HUES6 (cell line): Measurements from ENCODE around the gene SAYSD1.

Experiments
- H3K27ac ChIP-seq: 2 replicates; pipeline ENCODE4 v1.7.0; 2013; ENCODE audit warnings: low read depth, mild to moderate bottlenecking, low read length, inconsistent platforms
- H3K27me3 ChIP-seq: 2 replicates; pipeline ENCODE4 v1.6.1; 2013; ENCODE audit warnings: low read length; ENCODE audit not compliant: control insufficient read depth, insufficient read depth
- H3K36me3 ChIP-seq: 2 replicates; pipeline ENCODE4 v1.6.1; 2013; ENCODE audit warnings: low read length; ENCODE audit not compliant: control insufficient read depth, insufficient read depth
- H3K4me1 ChIP-seq: 2 replicates; pipeline ENCODE4 v1.6.1; 2013; ENCODE audit warnings: low read length; ENCODE audit not compliant: control insufficient read depth, insufficient read depth
- H3K4me3 ChIP-seq: 2 replicates; pipeline ENCODE4 v1.5.1; 2013; ENCODE audit warnings: low read depth, low read length
- H3K9ac ChIP-seq: one replicate; pipeline ENCODE4 v1.6.1; 2013; ENCODE audit warnings: mild to moderate bottlenecking, low read length
- H3K9me3 ChIP-seq: 2 replicates; pipeline ENCODE4 v1.6.1; 2013; ENCODE audit warnings: low read depth, low read length; ENCODE audit not compliant: control insufficient read depth, insufficient read depth

The SAYSD1 gene

DNA sequence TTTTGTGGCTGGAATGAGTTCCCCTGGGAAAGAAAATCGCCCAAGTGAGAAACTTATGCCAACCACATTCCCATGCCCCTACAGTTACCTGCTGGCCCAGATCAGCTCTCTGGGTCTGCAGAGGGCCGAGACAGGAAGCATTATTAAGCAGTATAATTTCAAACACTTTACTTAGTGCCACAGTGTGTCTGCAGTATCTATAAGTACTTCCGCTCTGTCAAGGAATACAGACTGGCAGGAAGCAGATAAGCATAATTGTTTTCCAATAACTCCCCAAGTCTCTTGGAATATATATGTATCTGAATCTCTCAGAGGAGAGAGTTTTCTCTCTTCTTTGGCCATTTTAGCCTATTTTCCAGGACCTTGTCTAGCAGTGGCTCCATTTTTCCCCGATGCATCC lies 24.9 kb downstream of the SAYSD1 start:
- no peaks in the 10 kb centered on the region for H3K36me3 ChIP-seq
- no peak overlapping the region for H3K9ac ChIP-seq
- H3K9me3 ChIP-seq: no peaks in the 10 kb centered on the region
- H3K27ac ChIP-seq: no peak overlapping the region
- H3K4me3 ChIP-seq: no peak overlapping the region
- peaks cover 15% of the 10 kb centered on the region for H3K4me1 ChIP-seq
- no peaks in the 10 kb centered on the region; the same call in 1 of the 2 replicates for H3K27me3 ChIP-seq

DNA sequence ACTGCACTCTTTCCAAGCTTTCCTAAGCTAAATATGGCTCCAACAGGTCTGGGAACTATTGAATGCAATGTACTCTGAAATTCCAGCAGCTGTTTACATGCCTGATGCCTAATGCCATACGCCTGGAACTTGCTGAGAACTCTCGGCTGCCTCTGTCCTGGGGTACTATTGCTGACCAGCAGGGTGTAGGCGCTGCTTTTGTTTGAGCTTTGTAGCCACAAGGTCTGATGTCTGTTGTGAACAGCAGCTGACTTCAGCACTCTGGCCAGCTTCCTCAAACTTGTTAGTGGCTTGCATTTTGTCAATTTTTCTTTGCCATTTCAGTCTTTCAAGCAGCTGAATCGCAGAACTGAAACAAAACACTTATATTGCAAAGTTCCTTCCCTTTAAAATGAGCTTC lies 26.7 kb downstream of the SAYSD1 start:
- Histone ChIP-seq H3K9ac (no peak overlapping the region), H3K4me3 (no peak overlapping the region), H3K36me3 (no peaks in the 10 kb centered on the region), H3K27me3 (no peaks in the 10 kb centered on the region; the same call in 1 of the 2 replicates), H3K4me1 (peaks cover 15% of the 10 kb centered on the region), H3K27ac (no peak overlapping the region), H3K9me3 (no peaks in the 10 kb centered on the region)

DNA sequence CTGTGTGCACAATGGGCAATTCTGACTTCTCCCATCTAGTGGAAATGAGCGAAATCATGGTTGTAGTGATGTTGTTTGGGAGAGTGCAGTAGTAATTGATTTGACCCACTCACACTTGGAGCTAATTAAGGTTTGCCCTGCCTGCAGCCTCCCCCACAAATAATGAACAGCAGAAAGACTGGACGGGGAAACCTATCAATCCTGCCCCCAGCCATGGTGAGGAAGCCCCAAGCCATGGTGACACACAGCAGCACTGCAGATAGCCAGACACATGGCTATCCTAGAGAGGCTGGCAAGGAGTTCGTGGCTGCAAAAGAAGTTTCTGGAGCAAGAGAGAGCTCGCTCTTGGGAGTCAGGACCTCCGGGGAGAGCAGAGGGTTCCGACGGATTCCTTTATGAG lies 27.8 kb downstream of the SAYSD1 start:
- Histone ChIP-seq H3K27me3 (no peaks in the 10 kb centered on the region; the same call in 1 of the 2 replicates), H3K4me3 (no peak overlapping the region), H3K9ac (no peak overlapping the region), H3K4me1 (peaks cover 14% of the 10 kb centered on the region), H3K9me3 (no peaks in the 10 kb centered on the region), H3K27ac (no peak overlapping the region), H3K36me3 (no peaks in the 10 kb centered on the region)

DNA sequence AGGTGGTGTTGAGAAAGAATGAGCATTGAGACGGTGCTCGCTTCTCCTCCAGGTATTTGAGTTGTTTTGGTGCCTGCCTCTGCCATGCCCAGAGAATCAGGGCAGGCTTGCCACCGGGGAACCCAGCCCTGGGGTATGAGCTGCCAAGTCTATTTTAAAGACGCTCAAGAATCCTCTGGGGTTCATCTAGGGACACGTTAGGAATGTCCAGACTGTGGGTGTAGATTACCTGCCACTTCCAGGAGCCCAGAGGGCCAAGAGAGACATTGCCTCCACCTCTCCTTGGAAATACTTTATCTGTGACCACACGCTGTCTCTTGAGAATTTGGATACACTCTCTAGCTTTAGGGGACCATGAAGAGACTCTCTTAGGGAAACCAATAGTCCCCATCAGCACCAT lies 28.3 kb downstream of the SAYSD1 start:
- H3K27me3 ChIP-seq: no peaks in the 10 kb centered on the region; the same call in 1 of the 2 replicates
- H3K27ac ChIP-seq: no peak overlapping the region
- no peaks in the 10 kb centered on the region for H3K36me3 ChIP-seq
- H3K9ac ChIP-seq: no peak overlapping the region
- H3K9me3 ChIP-seq: no peaks in the 10 kb centered on the region
- H3K4me3 ChIP-seq: no peak overlapping the region
- peaks cover 9% of the 10 kb centered on the region for H3K4me1 ChIP-seq

DNA sequence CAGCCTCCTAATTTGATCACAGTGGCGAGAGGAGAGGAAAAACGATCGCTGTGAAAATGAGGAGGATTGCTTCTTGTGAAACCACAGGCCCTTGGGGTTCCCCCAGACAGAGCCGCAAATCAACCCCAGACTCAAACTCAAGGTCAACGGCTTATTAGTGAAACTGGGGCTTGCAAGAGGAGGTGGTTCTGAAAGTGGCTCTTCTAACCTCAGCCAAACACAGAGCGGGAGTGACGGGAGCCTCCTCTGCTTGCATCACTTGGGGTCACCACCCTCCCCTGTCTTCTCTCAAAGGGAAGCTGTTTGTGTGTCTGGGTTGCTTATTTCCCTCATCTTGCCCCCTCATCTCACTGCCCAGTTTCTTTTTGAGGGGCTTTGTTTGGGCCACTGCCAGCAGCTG lies 28.7 kb downstream of the SAYSD1 start:
- Histone ChIP-seq H3K9ac (no peak overlapping the region), H3K4me3 (no peak overlapping the region), H3K36me3 (no peaks in the 10 kb centered on the region), H3K4me1 (peaks cover 8% of the 10 kb centered on the region), H3K27me3 (no peaks in the 10 kb centered on the region; the same call in 1 of the 2 replicates), H3K27ac (no peak overlapping the region), H3K9me3 (no peaks in the 10 kb centered on the region)

DNA sequence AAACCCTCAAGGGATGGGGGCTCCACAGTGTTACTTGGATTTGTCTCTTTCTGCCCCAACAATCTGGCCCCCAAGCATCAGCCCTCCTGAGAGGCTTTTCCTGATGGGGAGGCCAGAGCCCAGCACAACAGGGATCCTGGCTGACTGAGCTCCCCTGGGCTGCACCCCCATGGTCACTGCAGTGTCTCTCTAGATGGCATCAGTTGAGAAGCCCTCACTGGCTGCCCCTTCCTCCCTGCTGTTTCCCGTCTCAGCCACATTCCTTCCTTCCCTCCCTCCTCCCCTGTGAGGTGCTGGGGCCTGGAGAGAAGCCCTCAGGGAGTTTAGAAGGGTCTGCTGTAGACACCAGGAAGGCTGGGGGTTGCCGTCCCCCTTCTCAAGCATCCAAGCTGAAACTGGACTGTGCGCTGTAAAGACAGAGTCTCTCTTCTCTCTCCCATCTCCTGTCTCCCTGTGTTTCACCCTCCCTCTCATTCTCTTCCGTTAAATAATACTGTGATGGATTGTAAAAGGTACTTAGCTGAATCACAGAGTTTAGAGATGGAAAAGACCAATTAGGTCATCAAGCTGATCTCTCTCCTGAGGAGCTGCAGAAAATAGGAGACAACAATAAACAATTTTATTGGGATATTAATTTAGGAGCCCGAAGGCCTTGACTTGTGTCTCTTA lies 29.7 kb downstream of the SAYSD1 start:
- no peaks in the 10 kb centered on the region for H3K9me3 ChIP-seq

DNA sequence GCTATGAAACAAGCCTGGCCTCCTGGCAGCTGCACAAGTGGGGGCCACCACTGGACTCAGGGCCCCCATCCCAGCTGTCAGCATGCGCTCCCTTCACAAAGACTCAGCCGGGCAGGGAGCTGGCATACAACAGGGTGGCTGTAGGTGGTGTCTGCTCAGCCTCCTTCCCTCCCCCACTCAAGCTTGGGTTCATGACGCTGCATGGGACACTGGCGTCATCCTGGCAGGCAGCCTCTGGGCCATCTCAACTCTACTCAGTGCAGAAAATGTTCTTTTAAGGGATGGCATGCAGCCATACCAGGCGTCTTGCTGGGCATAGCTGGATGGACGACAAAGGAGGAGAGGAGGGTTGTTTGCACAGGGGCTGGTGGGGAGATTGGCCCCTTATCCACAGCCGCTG lies 30.5 kb downstream of the SAYSD1 start:
- H3K27me3 ChIP-seq: no peaks in the 10 kb centered on the region; the same call in 1 of the 2 replicates
- H3K4me1 ChIP-seq: peaks cover 8% of the 10 kb centered on the region
- H3K36me3 ChIP-seq: no peaks in the 10 kb centered on the region
- H3K9me3 ChIP-seq: no peaks in the 10 kb centered on the region
- H3K4me3 ChIP-seq: no peak overlapping the region
- no peak overlapping the region for H3K27ac ChIP-seq
- no peak overlapping the region for H3K9ac ChIP-seq

More for the DNA sequence above, 29.7 kb downstream of the SAYSD1 start:
- Histone ChIP-seq H3K27ac (no peak overlapping the region), H3K4me3 (no peak overlapping the region), H3K4me1 (peaks cover 8% of the 10 kb centered on the region), H3K9ac (no peak overlapping the region), H3K36me3 (no peaks in the 10 kb centered on the region), H3K27me3 (no peaks in the 10 kb centered on the region; the same call in 1 of the 2 replicates)

DNA sequence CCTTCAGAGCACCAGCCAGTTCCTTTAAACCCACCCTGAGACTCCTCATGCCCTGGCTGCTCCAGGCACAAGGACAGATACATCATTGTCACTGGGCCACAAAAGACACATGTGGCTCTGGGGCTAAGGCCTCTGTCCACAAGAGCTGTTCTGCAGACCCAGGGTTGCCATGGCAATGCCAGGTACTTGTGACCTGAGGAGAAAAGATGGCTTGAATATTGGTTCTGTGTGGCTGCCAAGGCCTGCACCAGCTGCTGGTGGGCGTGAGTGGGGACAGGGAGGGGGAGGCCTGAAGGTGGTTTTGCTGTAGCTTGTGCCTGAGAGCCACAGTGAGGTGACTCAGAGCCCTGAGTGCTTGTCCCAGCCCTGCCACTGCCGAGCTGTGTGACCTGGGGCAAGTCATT lies 31.8 kb downstream of the SAYSD1 start:
- Histone ChIP-seq H3K27me3 (no peaks in the 10 kb centered on the region; the same call in 1 of the 2 replicates), H3K4me1 (peaks cover 3% of the 10 kb centered on the region)

DNA sequence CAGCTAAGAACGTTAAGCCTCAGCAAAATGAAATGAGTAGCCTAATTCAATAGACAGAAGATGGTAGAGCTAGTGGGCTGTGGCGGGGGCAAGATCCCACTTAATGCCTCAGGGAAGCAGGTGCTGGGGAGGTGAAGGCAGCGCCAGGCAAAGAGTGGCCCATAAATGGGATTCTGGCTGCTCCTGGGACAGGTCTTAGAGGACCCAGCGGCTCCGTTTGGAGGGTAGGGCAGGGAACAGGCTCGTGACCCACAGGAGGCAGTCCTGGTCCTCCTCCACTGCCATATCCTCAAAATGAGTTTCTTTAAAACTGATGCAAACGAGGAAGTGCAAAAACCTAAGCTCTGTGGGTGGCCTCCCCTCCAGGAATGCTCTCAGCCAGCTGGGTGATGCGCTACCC lies 32.7 kb downstream of the SAYSD1 start:
- H3K4me1 ChIP-seq: peaks cover 3% of the 10 kb centered on the region; the same call in 1 of the 2 replicates
- H3K9me3 ChIP-seq: no peaks in the 10 kb centered on the region
- no peak overlapping the region for H3K27ac ChIP-seq
- no peak overlapping the region for H3K4me3 ChIP-seq
- H3K9ac ChIP-seq: no peak overlapping the region
- H3K27me3 ChIP-seq: no peaks in the 10 kb centered on the region; the same call in 1 of the 2 replicates
- no peaks in the 10 kb centered on the region for H3K36me3 ChIP-seq

More for the DNA sequence above, 31.8 kb downstream of the SAYSD1 start:
- no peaks in the 10 kb centered on the region for H3K9me3 ChIP-seq
- H3K27ac ChIP-seq: no peak overlapping the region
- no peak overlapping the region for H3K4me3 ChIP-seq
- H3K9ac ChIP-seq: no peak overlapping the region
- H3K36me3 ChIP-seq: no peaks in the 10 kb centered on the region

DNA sequence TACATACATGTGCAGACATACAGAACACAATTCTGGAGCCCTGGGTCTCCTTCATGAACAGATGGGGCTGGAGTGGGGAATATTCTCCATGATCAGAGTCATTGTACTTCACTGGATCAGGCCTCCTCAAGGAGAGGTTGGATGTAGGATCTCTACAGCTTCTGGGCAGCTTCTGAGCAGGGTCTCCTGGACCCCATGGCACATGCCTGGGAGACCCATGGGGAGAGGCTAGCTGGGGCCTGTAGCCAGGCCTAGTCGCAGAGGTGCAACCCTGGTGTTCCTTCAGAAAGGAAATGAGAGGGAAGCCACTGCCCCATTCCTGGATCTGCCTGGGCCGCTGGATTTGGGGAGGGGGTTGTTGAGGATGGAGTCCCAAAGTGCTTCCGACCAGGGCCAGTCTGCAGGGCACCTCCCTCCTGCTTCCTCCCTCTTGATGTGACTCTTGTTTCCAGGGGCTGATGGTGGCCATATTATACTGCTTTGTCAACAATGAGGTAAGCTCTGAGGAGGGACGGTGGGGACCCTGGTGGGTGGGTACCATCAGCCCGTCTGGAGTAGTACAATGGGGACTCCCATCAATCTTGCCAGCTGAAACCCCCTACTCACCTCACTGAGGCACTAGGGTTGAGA lies 34.6 kb downstream of the SAYSD1 start:
- Histone ChIP-seq H3K9ac (no peak overlapping the region), H3K27ac (no peak overlapping the region), H3K27me3 (no peaks in the 10 kb centered on the region), H3K36me3 (no peaks in the 10 kb centered on the region), H3K4me3 (no peak overlapping the region), H3K4me1 (peaks cover 1% of the 10 kb centered on the region; the same call in 1 of the 2 replicates), H3K9me3 (no peaks in the 10 kb centered on the region)
